Measurements from ENCODE around the gene IL22RA2.
"Not testable (repeated sequence)": the region's sequence is repeated elsewhere in the genome, so short reads cannot be mapped to it uniquely, and the experiment has no call there.

IL22RA2 gene

DNA sequence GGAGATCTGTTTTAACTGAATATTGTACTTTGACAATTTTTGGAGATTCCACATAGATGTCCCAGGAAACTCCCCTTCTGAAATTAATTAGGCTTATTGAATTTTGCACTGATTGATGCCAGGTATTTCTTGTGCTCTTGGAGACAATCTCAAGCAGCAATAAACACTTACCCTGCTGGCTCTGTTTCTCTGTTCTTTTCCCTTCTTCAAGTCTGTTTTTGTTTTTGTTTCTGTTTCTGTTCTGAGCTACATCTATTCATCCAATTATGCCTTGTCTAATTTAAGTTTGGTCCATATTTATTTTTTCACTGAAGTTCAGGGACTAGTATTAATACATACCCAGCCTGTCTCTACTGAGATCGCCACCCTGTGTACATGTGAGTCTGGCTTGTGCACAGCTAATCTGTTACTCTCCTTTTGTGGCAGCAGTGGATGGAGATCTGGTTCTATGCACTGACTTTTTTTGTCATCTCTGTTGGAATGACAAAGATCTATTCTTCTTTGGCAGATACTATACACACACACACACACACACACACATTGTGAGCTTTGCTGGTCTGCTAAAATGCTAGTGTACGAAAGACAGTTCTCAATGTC lies 51.9 kb downstream of the IL22RA2 start:
- no peak for DNase-seq

DNA sequence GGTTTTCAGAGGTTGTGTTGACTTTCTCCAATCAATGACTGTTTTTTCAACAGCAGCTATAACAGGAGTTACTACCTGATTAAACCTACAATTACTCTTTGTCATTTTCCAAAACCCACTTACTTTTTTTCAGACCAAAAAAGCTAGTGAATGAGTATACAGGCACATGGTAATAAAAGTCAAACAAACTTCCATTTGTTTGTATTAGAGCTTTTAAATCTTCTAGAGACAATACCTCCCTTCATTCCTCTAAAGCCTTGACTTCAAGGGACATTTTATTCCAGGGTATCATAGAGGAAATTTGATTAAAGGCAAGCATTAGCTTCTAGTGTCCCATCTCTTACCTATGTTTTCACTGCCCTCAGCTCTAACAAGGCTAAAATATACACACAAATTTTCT lies 52.7 kb downstream of the IL22RA2 start:
- DNase-seq = no peak

DNA sequence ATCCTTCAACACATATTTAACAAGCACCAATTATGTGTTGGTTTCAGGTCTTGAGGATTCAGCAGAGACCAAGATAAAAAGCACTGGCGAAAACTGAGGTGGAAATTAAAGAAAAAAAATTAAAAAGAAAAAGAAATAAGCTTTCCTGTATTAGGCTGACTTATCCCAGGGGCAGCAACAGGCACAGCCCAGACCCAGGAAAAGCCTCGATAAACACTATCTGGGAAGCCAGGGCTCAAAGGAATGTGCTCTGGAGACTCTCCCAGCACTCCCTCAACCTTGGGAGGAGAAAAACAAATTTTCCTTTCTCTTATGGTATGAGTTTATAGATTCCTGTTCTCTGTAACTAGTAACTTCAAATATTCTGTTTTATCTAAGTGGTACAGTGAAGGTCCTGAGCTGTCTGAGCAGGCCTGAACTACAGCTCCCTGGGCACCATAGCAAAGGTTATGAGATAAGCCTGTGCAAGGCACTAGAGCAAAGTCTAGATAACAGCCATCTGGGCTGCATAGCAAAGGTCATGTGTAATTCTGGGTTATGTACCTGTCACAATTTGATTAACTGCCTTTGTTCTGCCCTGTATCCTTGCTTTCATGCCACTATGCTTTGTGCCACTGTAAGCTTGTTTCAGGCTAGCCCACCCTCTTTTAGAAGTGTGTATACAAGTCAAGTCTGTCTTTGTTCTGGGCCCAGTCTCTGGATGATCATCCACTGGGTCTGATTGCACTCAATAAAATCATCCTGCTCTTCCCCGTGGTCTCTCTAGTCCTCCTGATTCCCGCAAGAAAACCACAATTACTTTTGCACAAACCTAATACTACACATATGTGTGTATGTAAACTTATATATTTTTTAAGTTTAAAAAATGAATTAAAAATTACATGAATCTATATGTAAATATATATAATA lies 54.0 kb downstream of the IL22RA2 start:
- no peak for DNase-seq

GRCh38 chr6:137117581-137117980 lies 55.9 kb downstream of the IL22RA2 start:
- no peak for DNase-seq

DNA sequence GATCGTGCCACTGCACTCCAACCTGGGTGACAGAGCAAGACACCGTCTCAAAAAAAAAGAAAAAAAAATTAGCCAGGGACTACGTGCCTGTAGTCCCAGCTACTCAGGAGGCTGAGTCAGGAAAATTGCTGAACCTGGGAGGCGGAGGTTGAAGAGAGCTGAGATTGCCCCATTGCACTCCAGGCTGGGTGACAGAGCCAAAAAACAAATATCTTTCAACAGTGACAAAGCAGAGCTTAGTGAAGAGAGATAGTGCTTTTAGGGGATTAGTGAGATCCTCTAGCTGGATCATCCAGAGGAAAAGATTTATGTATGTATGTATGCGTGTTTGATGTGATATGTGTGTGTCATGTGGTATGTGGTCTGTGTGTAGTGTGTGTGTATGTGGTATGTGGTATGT lies 56.6 kb downstream of the IL22RA2 start:
- DNase-seq = no peak

- no peak for DNase-seq
Observed at GRCh38 chr6:137115658-137116057, 57.8 kb downstream of the IL22RA2 start.

DNA sequence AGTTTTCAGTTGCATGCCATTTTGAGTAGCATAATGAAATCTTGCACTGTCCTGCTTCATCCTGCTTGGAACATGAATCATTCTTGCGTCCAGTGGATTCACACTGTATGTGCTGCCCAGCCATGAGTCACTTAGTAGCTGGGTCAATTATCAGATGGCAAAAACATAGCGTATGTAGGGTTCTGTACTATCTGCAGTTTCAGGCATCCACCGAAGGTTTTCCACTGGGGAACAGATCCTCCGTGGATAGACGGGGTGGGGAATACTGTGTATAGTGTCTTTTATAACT lies 61.4 kb downstream of the IL22RA2 start:
- DNase-seq = no peak

DNA sequence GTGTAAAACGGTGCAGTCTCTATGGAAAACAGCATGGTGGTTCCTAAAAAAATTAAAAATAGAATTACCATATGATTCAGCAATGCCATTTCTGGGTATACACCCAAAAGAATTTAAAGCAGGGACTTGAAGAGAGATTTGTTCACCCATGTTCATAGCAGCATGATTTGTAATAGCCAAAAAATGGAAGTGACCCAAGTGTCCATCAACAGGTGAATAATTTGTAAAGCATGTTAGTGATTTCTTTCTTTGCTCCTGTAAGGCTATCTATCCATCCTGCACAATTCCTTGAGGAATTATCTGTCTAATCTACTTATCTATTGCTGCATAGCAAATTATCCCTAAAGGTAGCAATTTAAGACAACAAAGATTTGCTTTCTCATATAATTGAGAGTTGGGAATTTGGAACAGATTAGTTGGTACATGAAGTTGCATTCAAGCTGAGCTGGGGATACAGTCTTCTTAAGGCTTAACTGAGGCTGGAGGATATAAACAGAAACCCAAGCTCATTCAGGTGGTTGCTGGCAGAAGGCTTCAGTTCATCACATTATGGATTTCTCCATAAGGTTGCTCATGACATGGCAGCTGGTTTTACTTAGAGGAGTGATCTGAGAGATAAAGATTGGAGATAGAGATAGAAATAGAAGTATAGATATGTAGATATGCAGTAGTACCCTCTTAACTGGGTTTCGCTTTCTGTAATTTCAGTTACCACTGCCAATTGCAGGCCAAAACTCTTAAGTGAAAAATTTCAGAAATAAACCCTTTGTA lies 62.0 kb downstream of the IL22RA2 start:
- no peak for DNase-seq

- no peak for DNase-seq
Observed at GRCh38 chr6:137107767-137108105, 65.7 kb downstream of the IL22RA2 start.

GRCh38 chr6:137107047-137107766 lies 66.2 kb downstream of the IL22RA2 start:
- DNase-seq = not testable (repeated sequence)

GRCh38 chr6:137106183-137106582 lies 67.3 kb downstream of the IL22RA2 start:
- DNase-seq = no peak

DNA sequence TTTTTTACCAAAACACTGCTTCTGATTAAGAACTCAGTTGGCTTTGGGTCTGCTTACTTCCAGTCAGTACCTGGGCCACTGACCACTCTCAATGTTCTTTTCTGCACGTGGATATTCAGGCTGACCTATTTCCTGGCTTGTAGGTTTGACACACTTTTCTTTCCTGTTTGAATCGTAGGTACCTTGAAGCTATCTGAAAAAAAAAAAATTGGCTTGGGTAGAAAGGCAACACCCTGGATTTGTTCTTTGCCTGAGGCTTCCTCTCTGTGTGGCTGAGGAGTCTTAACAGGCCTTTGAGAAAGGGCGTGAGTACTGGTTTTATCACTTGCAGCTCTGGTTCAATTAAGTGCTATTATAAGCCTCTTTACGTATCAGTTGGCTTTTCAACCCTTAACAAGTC lies 68.1 kb downstream of the IL22RA2 start:
- DNase-seq = no peak

DNA sequence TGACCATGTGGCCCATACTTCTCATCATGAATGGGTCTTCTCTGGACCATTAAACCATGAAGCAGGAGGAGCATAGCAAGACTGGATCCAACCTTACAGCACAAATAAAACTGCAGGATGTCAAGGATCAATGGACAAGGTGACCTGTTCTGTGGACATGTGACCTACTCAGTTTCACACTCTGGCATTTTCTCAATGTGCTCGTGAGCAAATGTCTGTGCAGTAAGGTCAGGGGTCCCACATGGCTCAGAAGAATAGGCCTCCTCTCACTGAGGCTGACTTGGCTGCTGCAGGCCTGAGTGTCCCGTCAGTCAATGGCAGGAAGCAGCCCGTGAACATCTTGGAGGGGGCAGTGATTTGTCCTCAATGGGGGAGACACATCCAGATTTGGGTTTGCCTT lies 68.5 kb downstream of the IL22RA2 start:
- no peak for DNase-seq

DNA sequence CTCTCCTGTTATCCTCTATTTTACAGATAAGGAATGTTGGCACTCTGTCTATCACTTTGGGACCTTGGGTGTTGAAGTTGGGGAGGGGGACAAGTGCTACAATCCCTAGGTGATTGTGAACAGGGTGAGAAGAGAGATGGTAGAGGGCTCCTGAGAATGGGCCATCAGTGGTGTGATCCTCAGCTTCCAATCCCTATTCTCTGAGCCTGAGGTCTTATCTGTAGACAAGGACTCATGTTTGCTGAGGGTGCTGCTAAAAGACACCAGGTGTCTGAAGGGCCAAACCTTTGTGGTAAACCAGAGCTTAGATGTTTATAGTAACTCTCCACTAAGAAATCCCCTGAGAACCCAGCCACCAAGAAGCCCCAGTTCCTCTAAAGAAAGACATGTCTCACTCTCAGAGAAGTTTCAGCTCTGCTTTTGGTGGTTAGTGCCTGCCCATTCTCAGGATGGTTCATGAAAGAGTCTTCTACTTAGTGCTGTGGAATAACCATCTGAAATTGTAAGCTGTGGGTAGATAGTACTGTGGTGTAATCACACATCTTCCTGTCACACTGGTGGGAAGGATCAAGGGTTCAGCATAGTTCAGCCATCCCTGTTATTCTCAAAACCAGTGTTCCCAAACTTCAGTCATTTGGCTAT lies 70.5 kb downstream of the IL22RA2 start:
- DNase-seq = no peak

DNA sequence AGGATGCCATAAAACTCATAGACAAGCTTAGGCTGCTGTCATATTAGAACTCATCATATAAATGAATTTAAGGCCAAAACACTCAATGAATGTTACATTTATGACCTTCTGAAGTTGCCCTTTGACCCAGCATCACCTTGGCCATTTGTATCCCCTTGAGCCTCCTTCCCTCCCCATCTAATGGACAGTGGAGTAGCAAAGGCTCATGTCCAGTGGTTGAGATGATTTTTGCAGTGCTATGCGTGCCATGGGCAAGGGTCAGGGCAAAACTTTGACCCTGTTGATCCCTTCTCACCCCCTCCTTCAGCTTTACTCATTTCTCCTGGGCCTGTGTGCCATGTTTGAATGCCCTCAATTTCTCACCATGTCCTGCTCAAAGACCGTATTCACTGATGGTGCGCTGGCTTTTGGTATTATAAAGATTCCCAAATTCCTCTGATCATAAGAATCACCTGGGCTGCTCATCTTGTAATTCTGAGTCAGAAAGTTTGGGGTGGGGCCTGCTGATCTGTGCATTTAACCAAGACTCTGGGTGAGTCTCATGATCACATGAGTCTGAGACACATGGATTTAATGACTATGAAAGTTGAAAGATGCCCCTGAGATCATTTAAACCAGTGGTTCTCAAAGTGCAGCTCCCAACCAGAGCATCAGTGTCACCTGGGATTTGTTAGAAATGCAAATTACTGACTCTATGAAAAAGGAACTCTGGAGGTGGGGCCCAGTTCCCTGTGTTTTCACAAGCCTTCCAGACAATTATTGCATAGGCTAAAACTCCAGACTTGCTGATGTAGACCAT lies 71.2 kb downstream of the IL22RA2 start:
- no peak for DNase-seq

- no peak for DNase-seq
Observed at GRCh38 chr6:137099689-137100403, 73.6 kb downstream of the IL22RA2 start.

- no peak for DNase-seq
Observed at GRCh38 chr6:137097526-137097925, 75.9 kb downstream of the IL22RA2 start.

- DNase-seq = no peak
Observed at GRCh38 chr6:137097057-137097456, 76.4 kb downstream of the IL22RA2 start.

GRCh38 chr6:137095651-137096238 lies 77.7 kb downstream of the IL22RA2 start:
- no peak for DNase-seq

GRCh38 chr6:137095093-137095492 lies 78.4 kb downstream of the IL22RA2 start:
- no peak for DNase-seq
